H1 (cell line): Measurements from ENCODE around the gene BTRC.

ENCODE experiments used
- CTCF ChIP-seq, 3 experiments: IDR thresholded peaks; 1 replicate in 2 of 3; 2 replicates in 1 of 3; pipeline versions ENCODE4 v1.5.1 to v1.6.1; 2011; ENCODE audit warnings: low read length in 3 of 3, mild to moderate bottlenecking in 3 of 3, inconsistent platforms in 2 of 3, low read depth in 1 of 3, moderate library complexity in 1 of 3; ENCODE audit not compliant: insufficient read depth in 1 of 3; ENCODE audit errors: control extremely low read depth in 1 of 3
- SIX5 ChIP-seq: IDR thresholded peaks from 2 replicates; pipeline ENCODE4 v1.6.1; 2011; ENCODE audit warnings: mild to moderate bottlenecking, low read depth, low read length

GRCh38 chr10:101451667-101452069 lies 97.7 kb downstream of the BTRC start:
- TF ChIP-seq SIX5: no peak
- TF ChIP-seq CTCF (IDR thresholded peaks at IDR 0.05; ENCODE audit: control extremely low read depth in 1 of 3, insufficient read depth in 1 of 3, low read depth in 1 of 3, low read length in 3 of 3): no peak
